Measurements from ENCODE around the gene AIFM2. TPM values are rescaled to one million over a fixed set of nuclear protein-coding genes. Genes with fewer than 3 reads are reported as not detected.

Gene AIFM2
- total and polyA plus RNA-seq, 2 donors (not counting 1 experiment from before 2014, with no cell fraction given), result 11.1 to 15.5 TPM

GRCh38 chr10:70063418-70064098 is 69.1 kb downstream of the AIFM2 start:
- no peak for TF ChIP-seq EZH2 (IDR thresholded peaks at IDR 0.05; ENCODE audit: low read length, missing control alignments)

More at GRCh38 chr10:70063418-70064098, 69.1 kb downstream of the AIFM2 start:
- Histone ChIP-seq H3K9me3 (ENCODE audit: control insufficient read depth, insufficient read depth, low read depth, low read length) (no peaks in the 10 kb centered on the region), H3K4me3 (replicated peaks in 1 of 4; ENCODE audit: control extremely low read depth in 1 of 4, insufficient read depth in 1 of 4, low read depth in 3 of 4, low read length in 4 of 4) (no peak overlapping the region), H3K4me1 (ENCODE audit: control insufficient read depth, extremely low read depth, insufficient read depth, low read length) (no peaks in the 10 kb centered on the region), H3K27me3 (ENCODE audit: control insufficient read depth, insufficient read depth, low read length) (no peaks in the 10 kb centered on the region), H3K27ac (ENCODE audit: insufficient read depth, low read length) (no peak overlapping the region), H4K20me1 (ENCODE audit: control insufficient read depth, extremely low read depth, insufficient read depth, low read length) (no peaks in the 10 kb centered on the region), H3K79me2 (ENCODE audit: control insufficient read depth, insufficient read depth, low read length) (no peaks in the 10 kb centered on the region), H2AFZ (ENCODE audit: low read length) (no peak overlapping the region), H3K4me2 (ENCODE audit: extremely low read depth, insufficient read depth, low read length) (no peak overlapping the region), H3K9ac (ENCODE audit: insufficient read depth, low read length) (no peak overlapping the region), H3K36me3 (ENCODE audit: control insufficient read depth, insufficient read depth, low read length) (no peaks in the 10 kb centered on the region)
- no peak for DNase-seq (ENCODE audit: low read depth in 2 of 2)

Other genes starting within 250 kb of the AIFM2 start
- gene MACROH2A2, start 80.0 kb downstream of the AIFM2 start, total RNA-seq, result 9.2 and 12.1 TPM in 2 replicates
- 12.1 and 15.4 TPM in 2 replicates for gene MACROH2A2, start 80.0 kb downstream of the AIFM2 start, polyA plus RNA-seq
- 12.8 and 15.5 TPM in 2 replicates for gene TYSND1, start 13.9 kb upstream of the AIFM2 start, total RNA-seq
- gene TYSND1, start 13.9 kb upstream of the AIFM2 start, polyA plus RNA-seq, result 2.4 and 2.6 TPM in 2 replicates
- gene SAR1A, start 37.7 kb upstream of the AIFM2 start, total RNA-seq, result 235 and 247 TPM in 2 replicates
- 132 and 138 TPM in 2 replicates for gene SAR1A, start 37.7 kb upstream of the AIFM2 start, polyA plus RNA-seq
- gene PPA1, start 100.6 kb upstream of the AIFM2 start, total RNA-seq, result 287 and 313 TPM in 2 replicates
- 167 and 207 TPM in 2 replicates for gene PPA1, start 100.6 kb upstream of the AIFM2 start, polyA plus RNA-seq
- gene NPFFR1, start 151.2 kb upstream of the AIFM2 start, total RNA-seq, result under 0.01 TPM in 1 of 2 replicates, not detected in the other
- not detected in 2 replicates for gene NPFFR1, start 151.2 kb upstream of the AIFM2 start, polyA plus RNA-seq
- gene LRRC20, start 249.8 kb upstream of the AIFM2 start, total RNA-seq, result 6.4 and 8.8 TPM in 2 replicates
- gene LRRC20, start 249.8 kb upstream of the AIFM2 start, polyA plus RNA-seq, result 8.4 and 13.2 TPM in 2 replicates